Colonic mucosa (tissue), 4 donors: ENCODE measurements around the gene MACC1. TPM values are rescaled to one million over a fixed set of nuclear protein-coding genes. Genes with fewer than 3 reads are reported as not detected.
"Not testable (repeated sequence)": the region's sequence is repeated elsewhere in the genome, so short reads cannot be mapped to it uniquely, and the experiment has no call there.

Experiments
- DNase-seq: peaks from one replicate; pipeline ENCODE4 v3.0.0-alpha.2; 2020
- H3K27ac ChIP-seq: fragments of 200-600 bp; one replicate; pipeline ENCODE4 v1.8.0; 2021
- H3K27me3 ChIP-seq: fragments of 200-600 bp; one replicate; pipeline ENCODE4 v1.8.0; 2021
- H3K36me3 ChIP-seq: fragments of 200-600 bp; one replicate; pipeline ENCODE4 v1.8.0; 2021
- H3K4me1 ChIP-seq: fragments of 200-600 bp; one replicate; pipeline ENCODE4 v1.8.0; 2021; ENCODE audit warnings: mild to moderate bottlenecking
- H3K4me3 ChIP-seq: fragments of 200-600 bp; one replicate; pipeline ENCODE4 v1.8.0; 2021
- H3K9ac ChIP-seq, 2 donors: one replicate each; pipeline ENCODE4 v1.7.0; 2013; ENCODE audit warnings: control low read depth in 2 of 2, low read depth in 2 of 2, low read length in 2 of 2
- H3K9me3 ChIP-seq: fragments of 200-600 bp; one replicate; pipeline ENCODE4 v1.8.0; 2021
- CTCF ChIP-seq: fragments of 200-600 bp; IDR thresholded peaks from one replicate; pipeline ENCODE4 v1.8.0; 2022; ENCODE audit warnings: antibody characterized with exemption, mild to moderate bottlenecking
- intact Hi-C: fragments of 100-400 bp; cut with DNase I; formaldehyde crosslinking; loops from one replicate; pipeline ENCODE4 v1.14.1; 2022
- total RNA-seq, 2 donors: library from RNA; stranded (reverse); fragmentation: NEBNext Ultra II Directional in 1 of 2; extraction: Animal tissue kit (Norgen Biotek cat#: 25700) in 1 of 2; gene quantifications; one replicate each; pipeline ENCODE4 v1.2.1, GENCODE V29; 2021
- donor health status: healthy.
- donor health status: DM: no; HTN: no; CAD: no.
- donor health status: DM: no; HTN: no; CAD: no.

The MACC1 gene
- total RNA-seq, 2 donors from 2014 or later: 9.5 to 12.8 TPM

GRCh38 chr7:20129920-20130319 lies 87.3 kb downstream of the MACC1 start:
- Histone ChIP-seq H3K4me1 (no peaks in the 10 kb centered on the region), H3K4me3 (no peak overlapping the region), H3K27ac (no peak overlapping the region), H3K9me3 (no peaks in the 10 kb centered on the region), H3K9ac (no peak overlapping the region), H3K27me3 (no peaks in the 10 kb centered on the region), H3K36me3 (no peaks in the 10 kb centered on the region)
- DNase-seq: no peak
- intact Hi-C loops: no loop called here
- TF ChIP-seq CTCF: no peak

GRCh38 chr7:20128001-20128400 lies 89.2 kb downstream of the MACC1 start:
- intact Hi-C loops: no loop called here
- Histone ChIP-seq H3K4me3 (no peak overlapping the region), H3K27ac (no peak overlapping the region), H3K4me1 (no peaks in the 10 kb centered on the region), H3K36me3 (no peaks in the 10 kb centered on the region), H3K27me3 (no peaks in the 10 kb centered on the region), H3K9ac (no peak overlapping the region), H3K9me3 (no peaks in the 10 kb centered on the region)
- no peak for DNase-seq
- no peak for TF ChIP-seq CTCF

- intact Hi-C loops, H3K9me3 ChIP-seq, DNase-seq, H3K9ac ChIP-seq, H3K27me3 ChIP-seq, H3K4me3 ChIP-seq, H3K27ac ChIP-seq, H3K4me1 ChIP-seq, H3K36me3 ChIP-seq: not testable (repeated sequence)
These were observed 91.1 kb downstream of the MACC1 start for GRCh38 chr7:20126060-20126459.

DNA sequence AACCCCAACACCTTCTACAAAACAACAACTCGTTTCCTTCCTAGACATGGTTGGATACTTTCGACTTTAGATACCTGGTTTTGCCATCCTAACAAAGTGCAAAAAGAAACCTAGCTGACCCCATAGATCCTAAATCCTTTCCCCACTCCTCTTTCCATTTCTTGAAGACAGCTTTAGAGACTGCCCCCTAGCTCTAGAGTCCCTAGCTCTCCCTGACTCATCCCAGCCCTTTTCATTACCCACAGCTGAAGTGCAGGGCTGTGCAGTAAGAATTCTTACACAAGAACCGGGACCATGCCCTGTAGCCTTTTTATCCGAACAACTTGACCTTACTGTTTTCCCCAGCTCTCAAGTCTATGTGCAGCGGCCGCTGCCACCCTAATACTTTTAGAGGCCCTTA lies 93.1 kb downstream of the MACC1 start:
- H3K4me1 ChIP-seq, H3K27me3 ChIP-seq, H3K9ac ChIP-seq, H3K9me3 ChIP-seq, intact Hi-C loops, H3K36me3 ChIP-seq, DNase-seq, H3K27ac ChIP-seq, H3K4me3 ChIP-seq: not testable (repeated sequence)

- H3K27ac ChIP-seq, H3K4me3 ChIP-seq, intact Hi-C loops, H3K27me3 ChIP-seq, DNase-seq, H3K9ac ChIP-seq, H3K9me3 ChIP-seq, H3K4me1 ChIP-seq, H3K36me3 ChIP-seq: not testable (repeated sequence)
These were observed 94.4 kb downstream of the MACC1 start for GRCh38 chr7:20122653-20123316.

GRCh38 chr7:20122073-20122472 lies 95.1 kb downstream of the MACC1 start:
- Histone ChIP-seq H3K4me1 (no peaks in the 10 kb centered on the region), H3K27ac (no peak overlapping the region), H3K4me3 (no peak overlapping the region), H3K27me3 (no peaks in the 10 kb centered on the region), H3K9me3 (no peaks in the 10 kb centered on the region), H3K9ac (no peak overlapping the region), H3K36me3 (no peaks in the 10 kb centered on the region)
- no peak for DNase-seq
- no peak for TF ChIP-seq CTCF
- intact Hi-C loops: no loop called here

DNA sequence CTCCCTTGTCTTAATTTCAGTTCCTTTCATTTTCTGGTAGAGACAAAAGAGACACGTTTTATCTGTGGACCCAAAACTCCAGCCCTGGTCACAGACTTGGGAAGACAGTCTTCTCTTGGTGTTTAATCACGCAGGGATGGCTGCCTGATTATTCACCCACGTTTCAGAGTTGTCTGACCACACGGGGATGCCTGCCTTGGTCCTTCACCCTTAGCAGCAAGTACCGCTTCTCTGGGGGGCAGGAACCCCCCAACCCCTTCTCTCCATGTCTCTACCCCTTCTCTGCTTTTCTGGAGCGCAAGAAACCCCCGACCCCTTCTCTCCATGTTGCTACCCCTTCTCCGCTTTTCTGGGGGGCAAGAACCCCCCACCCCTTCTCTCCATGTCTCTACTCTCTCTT lies 95.8 kb downstream of the MACC1 start:
- no peak for TF ChIP-seq CTCF
- DNase-seq: no peak
- no peaks in the 10 kb centered on the region for H3K27me3 ChIP-seq
- no peaks in the 10 kb centered on the region for H3K4me1 ChIP-seq
- no peaks in the 10 kb centered on the region for H3K36me3 ChIP-seq
- intact Hi-C loops: no loop called here
- H3K4me3 ChIP-seq: no peak overlapping the region
- H3K9me3 ChIP-seq: no peaks in the 10 kb centered on the region
- H3K27ac ChIP-seq: no peak overlapping the region
- no peak overlapping the region for H3K9ac ChIP-seq

DNA sequence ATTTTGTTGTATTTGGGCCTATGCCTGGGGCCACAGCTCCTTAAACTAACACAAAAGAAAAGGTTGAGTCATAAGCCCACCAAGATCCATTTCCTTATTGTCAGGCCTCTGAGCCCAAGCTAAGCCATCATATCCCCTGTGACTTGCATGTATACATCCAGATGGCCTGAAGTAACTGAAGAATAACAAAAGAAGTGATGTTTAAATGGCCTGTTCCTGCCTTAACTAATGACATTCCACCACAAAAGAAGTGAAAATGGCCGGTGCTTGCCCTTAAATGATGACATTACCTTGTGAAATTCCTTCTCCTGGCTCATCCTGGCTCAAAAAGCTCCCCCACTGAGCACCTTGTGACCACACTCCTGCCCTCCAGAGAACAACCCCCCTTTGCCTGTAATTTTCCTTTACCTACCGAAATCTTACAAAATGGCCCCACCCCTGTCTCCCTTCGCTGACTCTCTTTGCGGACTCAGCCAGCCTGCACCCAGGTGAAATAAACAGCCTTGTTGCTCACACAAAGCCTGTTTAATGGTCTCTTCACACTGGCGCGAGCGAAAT lies 96.5 kb downstream of the MACC1 start:
- H3K9ac ChIP-seq, H3K4me1 ChIP-seq, H3K36me3 ChIP-seq, intact Hi-C loops, H3K27ac ChIP-seq, H3K4me3 ChIP-seq, DNase-seq, H3K27me3 ChIP-seq, H3K9me3 ChIP-seq: not testable (repeated sequence)
